Measurements from ENCODE around the gene TNFRSF19.

The TNFRSF19 gene

DNA sequence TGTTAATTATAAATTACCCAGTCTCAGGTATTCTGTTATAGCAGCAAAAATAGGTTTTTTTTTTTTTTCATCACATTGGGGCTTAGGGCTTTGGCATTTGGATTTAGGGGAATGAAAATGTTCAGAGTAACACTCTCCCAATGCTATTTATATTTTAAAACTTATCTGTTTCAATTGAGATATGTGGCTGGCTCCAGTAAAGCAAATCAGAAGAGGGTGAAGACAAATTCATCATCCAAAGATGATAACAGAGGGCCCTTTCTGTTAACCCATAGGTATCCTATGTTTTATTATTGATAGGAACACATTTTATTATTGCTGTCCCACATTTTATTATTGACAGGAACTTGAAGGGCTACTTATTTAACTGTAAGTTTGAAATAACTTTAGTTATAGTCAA is 20.5 kb upstream of the TNFRSF19 start:
- Histone ChIP-seq H3K36me3 (ENCODE audit: insufficient read depth, insufficient read length, low read length) (no peaks in the 10 kb centered on the region), H3K4me3 (ENCODE audit: insufficient read length, low read depth) (no peak overlapping the region), H3K9ac (ENCODE audit: insufficient read length, low read depth) (no peak overlapping the region), H3K4me1 (ENCODE audit: insufficient read depth, insufficient read length) (no peaks in the 10 kb centered on the region), H3K27me3 (ENCODE audit: insufficient read depth, insufficient read length) (no peaks in the 10 kb centered on the region), H3K9me3 (ENCODE audit: insufficient read depth, low read length) (peaks cover 4% of the 10 kb centered on the region; the same call in 1 of the 2 replicates)
- no peak for TF ChIP-seq YY1 (IDR thresholded peaks at IDR 0.05; ENCODE audit: insufficient read depth, insufficient read length)
- TF ChIP-seq ZNF274 (IDR thresholded peaks at IDR 0.05; ENCODE audit: low read depth, low read length): no peak
- TF ChIP-seq SUZ12 (IDR thresholded peaks at IDR 0.05; ENCODE audit: extremely low read depth, insufficient read depth, insufficient read length): no peak
- no peak for DNase-seq (ENCODE audit: low read depth, low spot score)

GRCh38 chr13:23550163-23550562 is 20.0 kb upstream of the TNFRSF19 start:
- H3K9ac ChIP-seq (ENCODE audit: insufficient read length, low read depth): no peak overlapping the region
- TF ChIP-seq SUZ12 (IDR thresholded peaks at IDR 0.05; ENCODE audit: extremely low read depth, insufficient read depth, insufficient read length): no peak
- TF ChIP-seq ZNF274 (IDR thresholded peaks at IDR 0.05; ENCODE audit: low read depth, low read length): no peak
- no peak for TF ChIP-seq YY1 (IDR thresholded peaks at IDR 0.05; ENCODE audit: insufficient read depth, insufficient read length)
- H3K9me3 ChIP-seq (ENCODE audit: insufficient read depth, low read length): peaks cover 4% of the 10 kb centered on the region; the same call in 1 of the 2 replicates
- no peaks in the 10 kb centered on the region for H3K36me3 ChIP-seq (ENCODE audit: insufficient read depth, insufficient read length, low read length)
- no peaks in the 10 kb centered on the region for H3K4me1 ChIP-seq (ENCODE audit: insufficient read depth, insufficient read length)
- no peak for DNase-seq (ENCODE audit: low read depth, low spot score)
- H3K4me3 ChIP-seq (ENCODE audit: insufficient read length, low read depth): no peak overlapping the region
- no peaks in the 10 kb centered on the region for H3K27me3 ChIP-seq (ENCODE audit: insufficient read depth, insufficient read length)

DNA sequence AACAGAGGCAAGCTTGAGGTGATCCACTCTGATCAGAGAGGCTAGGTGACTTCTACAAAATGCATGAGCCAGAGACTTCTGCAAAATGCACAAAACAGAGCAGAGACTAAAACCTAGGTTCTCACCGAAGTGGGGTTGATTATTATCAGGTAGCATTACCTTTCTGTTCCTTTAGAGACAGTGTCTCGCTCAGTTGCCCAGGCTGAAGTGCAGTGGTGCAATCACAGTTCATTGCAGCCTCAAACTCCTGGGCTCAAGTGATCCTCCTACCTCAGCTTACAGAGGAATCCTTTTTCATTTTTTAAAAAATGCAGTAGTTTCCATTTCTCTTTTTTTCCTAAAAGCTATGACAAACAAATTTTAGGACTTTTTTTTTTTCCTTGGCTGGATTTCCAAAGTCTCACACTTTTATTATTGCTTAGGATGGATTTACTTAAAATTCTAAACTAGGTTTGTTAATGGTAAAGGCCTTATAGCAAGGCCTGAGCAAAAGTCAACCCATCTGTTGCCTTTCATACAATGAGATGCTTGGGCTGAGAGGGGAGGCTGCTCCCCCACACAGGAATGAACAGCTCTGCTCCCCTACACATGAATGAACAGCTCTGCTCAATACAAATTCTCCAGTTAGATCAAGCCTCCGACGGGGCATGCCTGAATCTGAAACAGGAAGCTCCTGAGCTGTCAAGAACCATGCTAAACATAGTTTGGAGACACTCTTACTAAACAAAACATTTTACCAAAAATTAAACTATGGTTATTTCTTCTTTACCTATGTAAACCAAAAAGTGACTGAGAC is 18.8 kb upstream of the TNFRSF19 start:
- Histone ChIP-seq H3K4me1 (ENCODE audit: insufficient read depth, insufficient read length) (no peaks in the 10 kb centered on the region), H3K4me3 (ENCODE audit: insufficient read length, low read depth) (no peak overlapping the region), H3K36me3 (ENCODE audit: insufficient read depth, insufficient read length, low read length) (no peaks in the 10 kb centered on the region), H3K9ac (ENCODE audit: insufficient read length, low read depth) (no peak overlapping the region), H3K27me3 (ENCODE audit: insufficient read depth, insufficient read length) (no peaks in the 10 kb centered on the region), H3K9me3 (ENCODE audit: insufficient read depth, low read length) (peaks cover 4% of the 10 kb centered on the region; the same call in 1 of the 2 replicates)
- no peak for DNase-seq (ENCODE audit: low read depth, low spot score)
- TF ChIP-seq SUZ12 (IDR thresholded peaks at IDR 0.05; ENCODE audit: extremely low read depth, insufficient read depth, insufficient read length): no peak
- no peak for TF ChIP-seq ZNF274 (IDR thresholded peaks at IDR 0.05; ENCODE audit: low read depth, low read length)
- TF ChIP-seq YY1 (IDR thresholded peaks at IDR 0.05; ENCODE audit: insufficient read depth, insufficient read length): no peak

DNA sequence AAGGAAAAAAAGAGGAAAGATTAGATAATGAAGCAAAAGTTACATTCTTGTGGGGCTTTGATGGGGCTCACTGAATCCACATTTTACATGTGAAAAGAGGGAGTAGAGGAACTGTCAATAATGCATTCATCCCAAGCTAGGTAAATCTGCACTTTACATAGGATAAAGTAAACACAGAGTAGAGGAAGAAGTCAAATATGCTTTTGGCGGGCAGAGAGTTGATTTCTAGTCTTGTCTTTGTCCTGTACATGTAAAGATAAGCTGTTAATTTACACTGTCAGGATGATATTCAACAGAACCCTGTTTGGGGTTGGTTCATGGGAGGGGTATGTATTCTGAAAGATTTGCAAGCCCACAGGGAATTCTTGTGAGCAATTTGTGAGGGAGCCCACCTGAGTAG is 18.0 kb upstream of the TNFRSF19 start:
- Histone ChIP-seq H3K9ac (ENCODE audit: insufficient read length, low read depth) (no peak overlapping the region), H3K4me3 (ENCODE audit: insufficient read length, low read depth) (no peak overlapping the region), H3K36me3 (ENCODE audit: insufficient read depth, insufficient read length, low read length) (no peaks in the 10 kb centered on the region), H3K27me3 (ENCODE audit: insufficient read depth, insufficient read length) (no peaks in the 10 kb centered on the region), H3K4me1 (ENCODE audit: insufficient read depth, insufficient read length) (no peaks in the 10 kb centered on the region), H3K9me3 (ENCODE audit: insufficient read depth, low read length) (peaks cover 4% of the 10 kb centered on the region; the same call in 1 of the 2 replicates)
- no peak for DNase-seq (ENCODE audit: low read depth, low spot score)
- TF ChIP-seq ZNF274 (IDR thresholded peaks at IDR 0.05; ENCODE audit: low read depth, low read length): no peak
- no peak for TF ChIP-seq SUZ12 (IDR thresholded peaks at IDR 0.05; ENCODE audit: extremely low read depth, insufficient read depth, insufficient read length)
- no peak for TF ChIP-seq YY1 (IDR thresholded peaks at IDR 0.05; ENCODE audit: insufficient read depth, insufficient read length)

DNA sequence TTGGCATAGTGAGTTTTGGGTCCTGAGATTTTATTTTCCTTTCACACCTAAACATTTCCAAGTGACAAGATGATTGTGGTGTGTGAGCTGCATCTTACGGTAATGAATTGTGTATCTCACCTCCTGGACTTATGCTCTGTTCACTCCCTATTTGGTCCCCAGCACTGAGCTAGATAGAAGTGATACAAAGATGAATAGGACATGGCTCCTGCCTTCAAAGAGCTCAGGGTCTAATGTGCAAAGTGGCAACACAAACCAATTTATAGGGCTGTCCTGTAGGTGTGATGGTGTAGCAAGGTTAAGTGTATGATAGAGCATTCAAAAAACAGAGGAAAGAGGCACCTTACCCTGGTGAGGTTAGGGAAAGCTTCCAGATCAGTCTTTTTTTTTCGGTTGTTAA is 17.6 kb upstream of the TNFRSF19 start:
- Histone ChIP-seq H3K4me3 (ENCODE audit: insufficient read length, low read depth) (no peak overlapping the region), H3K9ac (ENCODE audit: insufficient read length, low read depth) (no peak overlapping the region), H3K36me3 (ENCODE audit: insufficient read depth, insufficient read length, low read length) (no peaks in the 10 kb centered on the region), H3K27me3 (ENCODE audit: insufficient read depth, insufficient read length) (no peaks in the 10 kb centered on the region), H3K4me1 (ENCODE audit: insufficient read depth, insufficient read length) (no peaks in the 10 kb centered on the region), H3K9me3 (ENCODE audit: insufficient read depth, low read length) (peaks cover 4% of the 10 kb centered on the region; the same call in 1 of the 2 replicates)
- no peak for DNase-seq (ENCODE audit: low read depth, low spot score)
- no peak for TF ChIP-seq SUZ12 (IDR thresholded peaks at IDR 0.05; ENCODE audit: extremely low read depth, insufficient read depth, insufficient read length)
- TF ChIP-seq YY1 (IDR thresholded peaks at IDR 0.05; ENCODE audit: insufficient read depth, insufficient read length): no peak
- no peak for TF ChIP-seq ZNF274 (IDR thresholded peaks at IDR 0.05; ENCODE audit: low read depth, low read length)

- H3K27me3 ChIP-seq (ENCODE audit: insufficient read depth, insufficient read length): no peaks in the 10 kb centered on the region
- H3K9me3 ChIP-seq (ENCODE audit: insufficient read depth, low read length): peaks cover 4% of the 10 kb centered on the region; the same call in 1 of the 2 replicates
- no peaks in the 10 kb centered on the region for H3K4me1 ChIP-seq (ENCODE audit: insufficient read depth, insufficient read length)
- no peaks in the 10 kb centered on the region for H3K36me3 ChIP-seq (ENCODE audit: insufficient read depth, insufficient read length, low read length)
- no peak overlapping the region for H3K4me3 ChIP-seq (ENCODE audit: insufficient read length, low read depth)
- no peak for DNase-seq (ENCODE audit: low read depth, low spot score)
- no peak overlapping the region for H3K9ac ChIP-seq (ENCODE audit: insufficient read length, low read depth)
- TF ChIP-seq ZNF274 (IDR thresholded peaks at IDR 0.05; ENCODE audit: low read depth, low read length): no peak
- no peak for TF ChIP-seq YY1 (IDR thresholded peaks at IDR 0.05; ENCODE audit: insufficient read depth, insufficient read length)
- TF ChIP-seq SUZ12 (IDR thresholded peaks at IDR 0.05; ENCODE audit: extremely low read depth, insufficient read depth, insufficient read length): no peak
Observed at GRCh38 chr13:23554000-23554399, 16.2 kb upstream of the TNFRSF19 start.

DNA sequence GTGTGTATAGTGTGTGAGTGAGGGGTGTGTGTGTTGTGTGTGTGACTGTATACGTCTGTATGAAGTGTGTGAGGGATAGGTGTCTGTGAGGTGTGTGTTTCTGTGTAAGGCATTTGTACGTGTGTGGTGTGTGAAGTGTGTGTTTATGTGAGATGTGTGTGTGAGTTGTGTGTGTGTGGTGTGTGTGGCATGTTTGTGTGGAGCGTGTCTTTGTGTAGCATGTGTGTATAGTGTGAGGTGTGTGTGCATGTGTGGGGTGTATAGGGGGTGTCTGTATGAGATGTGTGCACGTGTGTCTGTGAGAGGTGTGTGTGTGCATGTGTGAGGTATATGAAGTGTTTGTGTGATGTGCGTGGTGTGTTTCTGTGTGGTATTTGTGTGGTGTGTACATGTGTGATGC is 13.2 kb upstream of the TNFRSF19 start:
- no peaks in the 10 kb centered on the region for H3K9me3 ChIP-seq (ENCODE audit: insufficient read depth, low read length)
- no peak overlapping the region for H3K4me3 ChIP-seq (ENCODE audit: insufficient read length, low read depth)
- no peaks in the 10 kb centered on the region for H3K27me3 ChIP-seq (ENCODE audit: insufficient read depth, insufficient read length)
- H3K9ac ChIP-seq (ENCODE audit: insufficient read length, low read depth): no peak overlapping the region
- H3K36me3 ChIP-seq (ENCODE audit: insufficient read depth, insufficient read length, low read length): no peaks in the 10 kb centered on the region
- no peaks in the 10 kb centered on the region for H3K4me1 ChIP-seq (ENCODE audit: insufficient read depth, insufficient read length)
- no peak for DNase-seq (ENCODE audit: low read depth, low spot score)
- TF ChIP-seq SUZ12 (IDR thresholded peaks at IDR 0.05; ENCODE audit: extremely low read depth, insufficient read depth, insufficient read length) (no peak), YY1 (IDR thresholded peaks at IDR 0.05; ENCODE audit: insufficient read depth, insufficient read length) (no peak), ZNF274 (IDR thresholded peaks at IDR 0.05; ENCODE audit: low read depth, low read length) (no peak)

Data from NT2/D1 (cell line).